ENCODE measurements around the gene OXSR1.

OXSR1 gene

GRCh38 chr3:38164952-38165721 lies at the start of gene OXSR1:
Gene OXSR1 (plus strand): TSS chr3:38165537. CDS start chr3:38165877, 340 bp downstream.
- peak; percentile 95 for DNase-seq (ENCODE audit: low read depth)

GRCh38 chr3:38115645-38116427 lies 49.5 kb upstream of the OXSR1 start:
- DNase-seq (ENCODE audit: low read depth): no peak

- DNase-seq (ENCODE audit: low read depth): no peak
These were observed 48.7 kb upstream of the OXSR1 start for GRCh38 chr3:38116471-38117162.

- no peak for DNase-seq (ENCODE audit: low read depth)
These were observed 48.1 kb upstream of the OXSR1 start for GRCh38 chr3:38117163-38117716.

GRCh38 chr3:38117748-38118420 lies 47.5 kb upstream of the OXSR1 start:
- peak; percentile 29 for DNase-seq (ENCODE audit: low read depth)

- no peak for DNase-seq (ENCODE audit: low read depth)
These were observed 46.7 kb upstream of the OXSR1 start for GRCh38 chr3:38118421-38119247.

- no peak for DNase-seq (ENCODE audit: low read depth)
These were observed 46.1 kb upstream of the OXSR1 start for GRCh38 chr3:38119248-38119544.

GRCh38 chr3:38119821-38120692 lies 45.3 kb upstream of the OXSR1 start:
- DNase-seq (ENCODE audit: low read depth): no peak

GRCh38 chr3:38120693-38121450 lies 44.5 kb upstream of the OXSR1 start:
- DNase-seq (ENCODE audit: low read depth): no peak

- no peak for DNase-seq (ENCODE audit: low read depth)
These were observed 43.9 kb upstream of the OXSR1 start for GRCh38 chr3:38121451-38121831.

- no peak for DNase-seq (ENCODE audit: low read depth)
These were observed 43.4 kb upstream of the OXSR1 start for GRCh38 chr3:38121832-38122461.

- no peak for DNase-seq (ENCODE audit: low read depth)
These were observed 42.5 kb upstream of the OXSR1 start for GRCh38 chr3:38122712-38123290.

GRCh38 chr3:38124324-38125122 lies 40.8 kb upstream of the OXSR1 start:
- DNase-seq (ENCODE audit: low read depth): no peak

- DNase-seq (ENCODE audit: low read depth): no peak
These were observed 39.8 kb upstream of the OXSR1 start for GRCh38 chr3:38125305-38126120.

- no peak for DNase-seq (ENCODE audit: low read depth)
These were observed 39.0 kb upstream of the OXSR1 start for GRCh38 chr3:38126121-38126892.
